GM12878 (cell line): Measurements from ENCODE around the gene RCOR2. TPM values are rescaled to one million over a fixed set of nuclear protein-coding genes. Genes with fewer than 3 reads are reported as not detected.

ENCODE experiments used
- ATAC-seq: fragments of 200-7000 bp; cut with Tn5 transposase; 3 replicates; pipeline ENCODE4 v1.9.1; 2020; ENCODE audit warnings: mild to moderate bottlenecking, moderate library complexity
- BruUV-seq: library from RNA; stranded (reverse); fragments of 400-500 nt; replicated peaks from 2 replicates; lab custom pipeline; 2021; lab: Mats Ljungman, UMichigan
- CTCF ChIA-PET: fragments of 300-600 bp; sonication (Branson Sonifier 250); formaldehyde crosslinking; extraction: SDS; loops from one replicate; lab custom pipeline; 2021; ENCODE audit warnings: inconsistent platforms; lab: Yijun Ruan, JAX
- POLR2A ChIA-PET: fragments of 350-600 bp; formaldehyde crosslinking; extraction: SDS; loops from one replicate; lab custom pipeline; 2021; ENCODE audit warnings: inconsistent platforms; lab: Charles Lee
- RAD21 ChIA-PET: fragments of 300-600 bp; sonication (Branson Sonifier 250); formaldehyde crosslinking; loops from one replicate; lab custom pipeline; 2023; ENCODE audit warnings: antibody characterized with exemption; ENCODE audit not compliant: unreplicated experiment; lab: Charles Lee
- SMC1A ChIA-PET: fragments of 300-600 bp; sonication (Branson Sonifier 250); formaldehyde crosslinking; loops from one replicate; lab custom pipeline; 2023; ENCODE audit not compliant: unreplicated experiment, uncharacterized antibody; lab: Charles Lee
- DNase-seq: peaks from one replicate; pipeline ENCODE4 v3.0.0-alpha.2; 2011; ENCODE audit warnings: low read depth, low spot score
- FAIRE-seq: peaks from 3 replicates; lab custom pipeline; 2011; peaks lifted over from hg19 to GRCh38; lab: Jason Lieb, UNC
- H2AFZ ChIP-seq: 2 replicates; pipeline ENCODE4 v1.6.0; 2011; ENCODE audit warnings: low read depth, low read length, control low read depth; ENCODE audit not compliant: control insufficient read depth
- H3K27ac ChIP-seq: 2 replicates; pipeline ENCODE4 v1.5.1; 2011; ENCODE audit warnings: control low read depth; ENCODE audit not compliant: control insufficient read depth, insufficient read depth
- H3K27me3 ChIP-seq, 2 experiments: replicated peaks in 1 of 2; 2 replicates each; pipeline versions ENCODE4 v1.6.0 to v1.6.1; 2011; ENCODE audit warnings: low read length in 1 of 2; ENCODE audit not compliant: control insufficient read depth in 2 of 2, insufficient read depth in 2 of 2
- H3K36me3 ChIP-seq, 2 experiments: 2 replicates each; pipeline ENCODE4 v1.5.1; 2011; ENCODE audit warnings: low read length in 1 of 2; ENCODE audit not compliant: control insufficient read depth in 2 of 2, insufficient read depth in 2 of 2
- H3K4me1 ChIP-seq: 2 replicates; pipeline ENCODE4 v1.6.1; 2011; ENCODE audit warnings: mild to moderate bottlenecking, low read length, moderate library complexity, mixed read lengths; ENCODE audit not compliant: control insufficient read depth, insufficient read depth
- H3K4me2 ChIP-seq: 2 replicates; pipeline ENCODE4 v1.6.0; 2011; ENCODE audit warnings: control low read depth; ENCODE audit not compliant: control insufficient read depth, insufficient read depth
- H3K4me3 ChIP-seq: fragments of 200-600 bp; sonication (generic); 2 replicates; pipeline ENCODE4 v1.5.1; 2016
- H3K79me2 ChIP-seq: 2 replicates; pipeline ENCODE4 v1.6.0; 2011; ENCODE audit warnings: low read length; ENCODE audit not compliant: control insufficient read depth, insufficient read depth
- H3K9ac ChIP-seq: 2 replicates; pipeline ENCODE4 v1.8.0; 2011; ENCODE audit warnings: low read length, control low read depth, mixed read lengths; ENCODE audit not compliant: control insufficient read depth, insufficient read depth
- H3K9me3 ChIP-seq: replicated peaks from 3 replicates; pipeline ENCODE4 v1.5.1; 2011; ENCODE audit warnings: mild to moderate bottlenecking, low read length; ENCODE audit not compliant: control insufficient read depth, insufficient read depth
- H4K20me1 ChIP-seq: 2 replicates; pipeline ENCODE4 v1.6.0; 2011; ENCODE audit not compliant: control insufficient read depth, insufficient read depth
- ATF2 ChIP-seq: IDR thresholded peaks from 2 replicates; pipeline ENCODE4 v1.6.1; 2012; ENCODE audit warnings: low read length, inconsistent platforms
- KAT2A ChIP-seq: conservative IDR thresholded peaks from 2 replicates; pipeline ENCODE4 v1.6.1; 2011; ENCODE audit warnings: low read depth, low read length; ENCODE audit not compliant: control insufficient read depth
- KLF5 ChIP-seq: fragments of 450-650 bp; IDR thresholded peaks from 2 replicates; pipeline ENCODE4 v1.6.1; 2014; ENCODE audit warnings: mild to moderate bottlenecking; ENCODE audit not compliant: partially characterized antibody
- SIX5 ChIP-seq: IDR thresholded peaks from 2 replicates; pipeline ENCODE4 v1.6.1; 2011; ENCODE audit warnings: mild to moderate bottlenecking, low read depth, low read length, moderate library complexity; ENCODE audit not compliant: severe bottlenecking
- SMC3 ChIP-seq: IDR thresholded peaks from 2 replicates; pipeline ENCODE4 v1.6.1; 2011; ENCODE audit warnings: low read length, improper control_type of control experiment, borderline replicate concordance
- SRF ChIP-seq, 2 experiments: IDR thresholded peaks; 2 replicates each; pipeline ENCODE4 v1.6.1; 2011; ENCODE audit warnings: low read depth in 2 of 2, low read length in 2 of 2, mild to moderate bottlenecking in 1 of 2, moderate library complexity in 1 of 2
- ZBED1 ChIP-seq: IDR thresholded peaks from 2 replicates; pipeline ENCODE4 v1.6.1; 2016; ENCODE audit warnings: borderline replicate concordance
- WGBS: methylation state at CpG from one replicate; pipeline ENCODE4 v1.1.6; 2016; ENCODE audit warnings: low lambda C conversion rate; ENCODE audit not compliant: insufficient replicate concordance, insufficient coverage; ENCODE audit errors: missing lambda C conversion rate; 5-methylcytosine and 5-hydroxymethylcytosine counted together
- in situ Hi-C: fragments of 300-500 bp; cut with MboI; formaldehyde crosslinking; loops from 9 replicates; pipeline ENCODE4 v1.14.3; 2018; ENCODE audit warnings: mixed read lengths
- intact Hi-C: fragments of 100-400 bp; cut with micrococcal nuclease; formaldehyde crosslinking; loops from one replicate; pipeline ENCODE4 v1.14.2; 2022; ENCODE audit not compliant: unreplicated experiment
- polyA plus RNA-seq, 11 experiments: library from polyadenylated mRNA; depleted of rRNA in 4 of 11; unstranded in 6 of 11; stranded (reverse) in 5 of 11; fragments of >200 nt; fragmentation: Nextera tagmentation in 4 of 11; fragmentation: Illumina TruSeq in 1 of 11; extraction: Ambion mirVana in 4 of 11; extraction: Trizol in 1 of 11; gene quantifications; 1 replicate in 1 of 11; 2 replicates in 10 of 11; pipeline versions ENCODE4 v1.2.1 to v1.2.3, GENCODE V29; 2011 to 2016; ENCODE audit warnings: inconsistent platforms in 2 of 11, missing spikeins in 2 of 11, low read depth in 1 of 11
- total RNA-seq, 4 experiments: library from RNA; depleted of rRNA in 3 of 4; stranded (reverse); fragments of >200 nt in 3 of 4; fragmentation: Illumina TruSeq in 1 of 4; extraction: Trizol in 1 of 4; gene quantifications; 2 replicates each; pipeline versions ENCODE4 v1.2.1 to v1.2.3, GENCODE V29; 2013 to 2021
- TF ChIP-seq, protein P1 (sequence below): IDR thresholded peaks from 2 replicates; pipeline ENCODE4 v1.6.1; 2011; ENCODE audit warnings: borderline replicate concordance, low read depth, mild to moderate bottlenecking, moderate library complexity, mixed read lengths, low read length; ENCODE audit not compliant: insufficient read depth; ENCODE audit errors: extremely low read length
- TF ChIP-seq, protein P2 (sequence below): fragments of 450-650 bp; conservative IDR thresholded peaks from 2 replicates; pipeline ENCODE4 v1.6.1; 2017; ENCODE audit warnings: mild to moderate bottlenecking, moderate library complexity

The RCOR2 gene
- total and polyA plus RNA-seq, 10 of the 15 experiments (the other 5 are each of a cell fraction or from before 2014, with no cell fraction given): 0.06 to 0.32 (median 0.17) TPM; not detected in 5

- H3K27ac ChIP-seq: no peak overlapping the region
- no peak overlapping the region for H3K9ac ChIP-seq
- ChIA-PET POLR2A (no interaction called here), RAD21 (no interaction called here), SMC1A (no interaction called here), CTCF (interaction anchor here (1.3 to 3.8 kb wide), 2 partner anchors 48 to 61 kb away, joined by 3 to 15 read pairs; no protein-coding TSS in a partner anchor)
- no peak overlapping the region for H2AFZ ChIP-seq
- no peaks in the 10 kb centered on the region for H3K27me3 ChIP-seq
- ATAC-seq (no peak), FAIRE-seq (no peak), DNase-seq (no peak)
- H4K20me1 ChIP-seq: no peaks in the 10 kb centered on the region
- H3K9me3 ChIP-seq: no peaks in the 10 kb centered on the region
- H3K79me2 ChIP-seq: peaks cover 5% of the 10 kb centered on the region
- no peaks in the 10 kb centered on the region for H3K4me1 ChIP-seq
- BruUV-seq: no TSS peak
- intact Hi-C loops: no loop called here
- H3K4me3 ChIP-seq: no peak overlapping the region
- TF ChIP-seq KLF5 (no peak), KAT2A (no peak), ATF2 (no peak), ZBED1 (no peak), SRF (IDR thresholded peaks at IDR 0.05; ENCODE audit: low read depth in 2 of 2, low read length in 2 of 2) (no peak), SMC3 (no peak), SIX5 (no peak)
- TF ChIP-seq, protein P1, sequence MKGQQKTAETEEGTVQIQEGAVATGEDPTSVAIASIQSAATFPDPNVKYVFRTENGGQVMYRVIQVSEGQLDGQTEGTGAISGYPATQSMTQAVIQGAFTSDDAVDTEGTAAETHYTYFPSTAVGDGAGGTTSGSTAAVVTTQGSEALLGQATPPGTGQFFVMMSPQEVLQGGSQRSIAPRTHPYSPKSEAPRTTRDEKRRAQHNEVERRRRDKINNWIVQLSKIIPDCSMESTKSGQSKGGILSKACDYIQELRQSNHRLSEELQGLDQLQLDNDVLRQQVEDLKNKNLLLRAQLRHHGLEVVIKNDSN: no peak
- TF ChIP-seq, protein P2, sequence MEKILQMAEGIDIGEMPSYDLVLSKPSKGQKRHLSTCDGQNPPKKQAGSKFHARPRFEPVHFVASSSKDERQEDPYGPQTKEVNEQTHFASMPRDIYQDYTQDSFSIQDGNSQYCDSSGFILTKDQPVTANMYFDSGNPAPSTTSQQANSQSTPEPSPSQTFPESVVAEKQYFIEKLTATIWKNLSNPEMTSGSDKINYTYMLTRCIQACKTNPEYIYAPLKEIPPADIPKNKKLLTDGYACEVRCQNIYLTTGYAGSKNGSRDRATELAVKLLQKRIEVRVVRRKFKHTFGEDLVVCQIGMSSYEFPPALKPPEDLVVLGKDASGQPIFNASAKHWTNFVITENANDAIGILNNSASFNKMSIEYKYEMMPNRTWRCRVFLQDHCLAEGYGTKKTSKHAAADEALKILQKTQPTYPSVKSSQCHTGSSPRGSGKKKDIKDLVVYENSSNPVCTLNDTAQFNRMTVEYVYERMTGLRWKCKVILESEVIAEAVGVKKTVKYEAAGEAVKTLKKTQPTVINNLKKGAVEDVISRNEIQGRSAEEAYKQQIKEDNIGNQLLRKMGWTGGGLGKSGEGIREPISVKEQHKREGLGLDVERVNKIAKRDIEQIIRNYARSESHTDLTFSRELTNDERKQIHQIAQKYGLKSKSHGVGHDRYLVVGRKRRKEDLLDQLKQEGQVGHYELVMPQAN: no peak
- H3K36me3 ChIP-seq: peaks cover 42 to 43% of the 10 kb centered on the region in 2 experiments
- in situ Hi-C loops: no loop called here
- no peak overlapping the region for H3K4me2 ChIP-seq
- whole genome bisulfite sequencing: 96% methylated on average over 10 of the region's 10 CpGs
Observed at GRCh38 chr11:63897459-63898146, 19.4 kb downstream of the RCOR2 start.
